Measurements from ENCODE around the gene CD274. TPM values are rescaled to one million over a fixed set of nuclear protein-coding genes. Genes with fewer than 3 reads are reported as not detected.
"Not testable (repeated sequence)": the region's sequence is repeated elsewhere in the genome, so short reads cannot be mapped to it uniquely, and the experiment has no call there.

CD274 gene
- total RNA-seq, 4 donors from 2014 or later, result 1.4 to 10.4 (median 6.7) TPM

DNA sequence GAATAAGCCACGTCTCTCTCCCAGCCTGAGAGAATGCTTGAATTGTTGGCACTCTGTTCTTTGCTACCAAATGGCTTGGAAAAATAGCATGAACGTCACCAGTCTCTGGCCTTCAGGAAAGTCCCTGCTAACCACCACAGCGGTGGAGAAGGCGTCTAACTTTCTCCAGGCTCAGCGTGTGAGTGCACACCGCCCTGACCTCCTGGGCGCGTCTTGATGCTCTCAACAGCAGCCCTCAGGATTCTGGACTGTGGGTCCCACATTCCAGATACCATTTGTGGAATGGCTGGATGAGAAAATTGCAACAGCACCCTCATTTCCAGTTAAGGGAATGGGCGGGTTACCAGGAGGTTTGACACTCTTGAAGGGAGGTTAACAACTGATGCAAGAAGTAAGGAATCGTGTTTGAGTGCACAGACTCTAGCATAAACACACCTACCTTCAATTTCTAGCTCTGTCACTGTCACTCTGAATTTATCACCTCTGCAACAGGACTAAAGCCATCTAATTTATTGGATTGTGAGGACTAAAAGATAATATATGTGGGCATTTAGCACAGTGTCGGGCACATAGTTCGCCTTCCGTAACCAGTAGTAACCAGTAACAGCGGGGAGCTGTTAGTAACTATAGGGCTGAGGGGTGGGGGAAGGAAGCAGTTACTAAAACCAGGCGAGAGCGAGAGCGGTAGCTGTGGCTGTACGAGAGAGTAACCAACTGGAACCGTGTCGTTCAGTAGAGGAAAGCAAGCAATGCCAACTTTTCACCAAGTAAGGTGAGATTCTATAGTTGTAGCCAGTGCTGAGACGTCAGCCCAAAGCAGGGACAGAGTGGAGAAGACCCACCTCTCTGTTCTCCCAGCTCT lies 11.8 kb upstream of the CD274 start:
- TF ChIP-seq, protein P1, sequence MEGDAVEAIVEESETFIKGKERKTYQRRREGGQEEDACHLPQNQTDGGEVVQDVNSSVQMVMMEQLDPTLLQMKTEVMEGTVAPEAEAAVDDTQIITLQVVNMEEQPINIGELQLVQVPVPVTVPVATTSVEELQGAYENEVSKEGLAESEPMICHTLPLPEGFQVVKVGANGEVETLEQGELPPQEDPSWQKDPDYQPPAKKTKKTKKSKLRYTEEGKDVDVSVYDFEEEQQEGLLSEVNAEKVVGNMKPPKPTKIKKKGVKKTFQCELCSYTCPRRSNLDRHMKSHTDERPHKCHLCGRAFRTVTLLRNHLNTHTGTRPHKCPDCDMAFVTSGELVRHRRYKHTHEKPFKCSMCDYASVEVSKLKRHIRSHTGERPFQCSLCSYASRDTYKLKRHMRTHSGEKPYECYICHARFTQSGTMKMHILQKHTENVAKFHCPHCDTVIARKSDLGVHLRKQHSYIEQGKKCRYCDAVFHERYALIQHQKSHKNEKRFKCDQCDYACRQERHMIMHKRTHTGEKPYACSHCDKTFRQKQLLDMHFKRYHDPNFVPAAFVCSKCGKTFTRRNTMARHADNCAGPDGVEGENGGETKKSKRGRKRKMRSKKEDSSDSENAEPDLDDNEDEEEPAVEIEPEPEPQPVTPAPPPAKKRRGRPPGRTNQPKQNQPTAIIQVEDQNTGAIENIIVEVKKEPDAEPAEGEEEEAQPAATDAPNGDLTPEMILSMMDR (IDR thresholded peaks at IDR 0.05), result no peak
- DNase-seq (ENCODE audit: low spot score) (no peak), ATAC-seq (ENCODE audit: low FRiP score) (no peak)

DNA sequence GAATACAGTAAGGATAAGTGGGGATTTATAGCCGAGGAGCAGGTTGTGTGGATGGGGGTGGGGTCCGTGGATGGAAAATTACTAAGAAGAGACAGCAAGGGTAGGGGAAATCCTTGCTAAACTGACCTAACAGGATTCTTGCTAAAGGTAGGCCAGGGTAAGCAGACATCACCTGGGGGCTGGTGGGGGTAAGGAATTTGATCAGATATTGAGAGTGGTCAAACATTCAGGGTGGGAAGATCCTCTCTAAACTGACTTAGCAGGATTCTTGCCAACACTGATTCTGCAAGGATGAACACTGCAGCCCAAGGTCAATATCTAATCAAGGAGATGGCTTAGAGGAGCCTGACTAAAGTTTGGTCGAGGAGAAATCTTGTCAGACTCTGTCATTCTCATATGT lies 9.9 kb upstream of the CD274 start:
- DNase-seq (ENCODE audit: low spot score) (no peak), ATAC-seq (ENCODE audit: low FRiP score) (no peak)
- TF ChIP-seq, protein P1 (IDR thresholded peaks at IDR 0.05), result no peak

DNA sequence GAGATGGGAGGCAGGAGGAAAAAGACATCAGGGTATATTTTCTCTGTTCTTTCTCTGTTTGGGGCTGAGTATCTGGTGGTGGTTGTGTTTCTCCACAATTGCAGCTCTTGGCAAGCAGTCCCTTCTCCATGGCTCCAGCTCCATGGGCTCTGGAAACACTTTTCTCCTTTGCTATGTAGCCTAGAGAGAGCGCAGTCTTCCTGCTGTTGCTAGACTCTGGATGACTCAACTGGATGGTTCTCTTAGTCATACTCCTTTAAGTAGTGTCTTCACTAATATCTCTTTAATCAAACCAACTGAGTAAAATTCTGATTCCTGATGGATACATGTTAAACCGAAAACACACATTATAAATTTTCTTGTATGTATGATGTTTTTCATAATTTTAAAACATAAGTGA lies 9.3 kb upstream of the CD274 start:
- ATAC-seq (ENCODE audit: low FRiP score), result no peak
- TF ChIP-seq, protein P1 (IDR thresholded peaks at IDR 0.05), result no peak

DNA sequence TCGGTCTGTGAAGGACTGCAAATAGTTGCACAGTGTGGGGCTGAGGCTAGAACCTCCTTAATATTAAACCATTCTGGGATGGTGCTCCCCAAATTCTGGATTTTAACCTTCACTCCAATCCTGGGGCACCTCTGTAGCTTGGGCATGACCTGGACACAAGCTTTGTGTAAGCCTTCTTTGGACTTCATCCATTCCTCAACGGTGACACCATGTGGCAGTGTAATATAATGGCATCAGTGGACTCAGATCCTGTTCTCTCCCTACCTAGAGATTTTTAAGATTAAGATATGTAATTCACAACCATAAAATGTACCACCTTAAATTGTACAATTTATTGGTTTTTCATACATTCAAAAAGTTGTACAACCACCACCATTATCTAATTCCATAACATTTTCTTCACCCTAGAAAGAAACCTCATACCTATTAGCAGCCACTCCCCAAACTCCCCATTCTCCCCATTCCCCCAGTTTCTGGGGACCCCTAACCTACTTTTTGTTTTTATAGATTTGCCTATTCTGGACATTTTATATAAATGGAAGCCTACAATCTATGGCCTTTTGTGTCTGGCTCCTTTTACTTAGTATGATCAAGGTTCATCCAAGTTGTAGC lies 7.8 kb upstream of the CD274 start:
- TF ChIP-seq, protein P1 (IDR thresholded peaks at IDR 0.05), result no peak
- ATAC-seq (ENCODE audit: low FRiP score) (no peak), DNase-seq (ENCODE audit: low spot score) (no peak)

More for the DNA sequence above, 9.3 kb upstream of the CD274 start:
- DNase-seq (ENCODE audit: low spot score), result no peak

DNA sequence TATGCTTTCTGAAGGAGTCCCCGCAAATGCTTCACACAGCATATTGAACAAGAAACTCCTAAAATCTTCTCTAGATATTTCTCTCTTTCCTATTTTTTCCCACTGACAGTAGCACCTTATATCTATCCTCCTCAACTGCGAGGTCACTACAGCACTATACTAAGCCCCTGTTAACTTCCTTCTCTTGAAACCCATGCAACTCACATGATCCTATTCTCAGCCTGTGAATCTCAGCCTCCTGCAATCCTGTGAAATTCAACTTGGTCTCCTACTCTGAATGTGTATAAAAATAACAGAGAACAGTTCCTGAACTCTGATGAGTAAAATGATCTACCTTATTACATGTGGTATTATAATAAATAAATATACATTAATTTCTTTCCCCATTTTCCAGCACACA lies 6.5 kb upstream of the CD274 start:
- TF ChIP-seq, protein P1 (IDR thresholded peaks at IDR 0.05), result no peak
- no peak for DNase-seq (ENCODE audit: low spot score)
- no peak for ATAC-seq (ENCODE audit: low FRiP score)

DNA sequence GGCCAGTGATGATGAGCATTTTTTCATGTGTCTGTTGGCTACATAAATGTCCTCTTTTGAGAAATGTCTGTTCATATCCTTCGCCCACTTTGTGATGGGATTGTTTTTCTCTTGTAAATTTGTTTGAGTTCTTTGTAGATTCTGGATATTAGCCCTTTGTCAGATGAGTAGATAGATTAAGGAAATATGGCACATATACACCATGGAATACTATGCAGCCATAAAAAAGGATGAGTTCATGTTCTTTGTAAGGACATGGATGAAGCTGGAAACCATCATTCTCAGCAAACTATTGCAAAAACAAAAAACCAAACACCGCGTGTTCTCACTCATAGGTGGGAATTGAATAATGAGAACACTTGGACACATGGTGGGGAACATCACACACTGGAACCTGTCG lies 5.2 kb upstream of the CD274 start:
- not testable (repeated sequence) for ATAC-seq (ENCODE audit: low FRiP score); DNase-seq (ENCODE audit: low spot score)

DNA sequence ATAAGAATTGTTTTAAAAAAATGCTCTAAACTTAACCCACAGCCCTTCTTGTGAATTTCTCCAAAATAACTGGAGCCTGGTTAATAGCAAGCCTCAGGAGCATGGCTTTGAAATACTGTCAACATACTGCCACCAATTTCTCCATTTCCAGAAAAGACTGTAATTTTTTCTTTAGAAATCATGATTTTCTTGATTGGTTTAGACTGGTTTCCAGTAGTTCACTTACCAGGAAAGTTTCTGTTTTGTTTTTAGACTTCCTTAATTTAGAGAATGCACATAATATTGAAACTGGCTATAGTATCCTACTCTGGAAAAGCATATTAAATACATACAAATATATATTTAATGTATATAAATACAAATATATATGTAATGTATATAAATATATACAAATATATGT lies 4.5 kb upstream of the CD274 start:
- no peak for ATAC-seq (ENCODE audit: low FRiP score)
- TF ChIP-seq, protein P1 (IDR thresholded peaks at IDR 0.05), result no peak
- no peak for DNase-seq (ENCODE audit: low spot score)

Measured in omental fat pad (tissue), 4 donors.